Activated CD8-positive, alpha-beta memory T cell treated with anti-CD3 and anti-CD28 coated beads for 24 hours (primary cell): ENCODE results near the gene CENPF.
"Not testable (repeated sequence)": the region's sequence is repeated elsewhere in the genome, so short reads cannot be mapped to it uniquely, and the experiment has no call there.

ENCODE experiments used
- DNase-seq: peaks from one replicate; pipeline ENCODE4 v3.0.0-alpha.2; 2020

The CENPF gene

DNA sequence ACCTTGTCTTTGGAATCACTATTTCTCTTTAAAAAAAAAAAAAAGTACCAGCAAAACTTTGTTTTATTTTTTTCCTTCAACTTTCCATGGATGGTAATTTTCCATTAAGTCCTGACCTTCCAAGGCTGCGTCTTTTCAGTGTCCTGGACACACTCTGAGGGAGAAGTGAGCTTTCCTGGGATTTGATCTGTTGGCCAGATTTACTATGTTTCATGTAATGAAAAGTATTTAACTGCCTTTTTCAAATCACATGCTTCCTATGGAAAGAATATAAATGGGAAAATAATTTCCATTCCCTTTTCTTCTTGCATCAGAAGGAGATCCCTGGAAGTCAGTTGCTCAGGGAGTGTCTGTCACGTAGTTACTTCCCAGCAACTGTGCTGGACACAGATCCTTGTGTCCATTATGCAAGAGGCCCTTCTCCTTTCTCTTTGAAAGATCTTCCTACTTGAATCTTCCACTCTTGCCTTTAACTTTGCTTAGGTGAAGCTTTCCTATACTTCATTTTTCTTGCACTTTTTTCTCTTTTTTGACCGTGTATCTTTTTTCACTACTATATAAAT lies 59.3 kb downstream of the CENPF start:
- DNase-seq = no peak

DNA sequence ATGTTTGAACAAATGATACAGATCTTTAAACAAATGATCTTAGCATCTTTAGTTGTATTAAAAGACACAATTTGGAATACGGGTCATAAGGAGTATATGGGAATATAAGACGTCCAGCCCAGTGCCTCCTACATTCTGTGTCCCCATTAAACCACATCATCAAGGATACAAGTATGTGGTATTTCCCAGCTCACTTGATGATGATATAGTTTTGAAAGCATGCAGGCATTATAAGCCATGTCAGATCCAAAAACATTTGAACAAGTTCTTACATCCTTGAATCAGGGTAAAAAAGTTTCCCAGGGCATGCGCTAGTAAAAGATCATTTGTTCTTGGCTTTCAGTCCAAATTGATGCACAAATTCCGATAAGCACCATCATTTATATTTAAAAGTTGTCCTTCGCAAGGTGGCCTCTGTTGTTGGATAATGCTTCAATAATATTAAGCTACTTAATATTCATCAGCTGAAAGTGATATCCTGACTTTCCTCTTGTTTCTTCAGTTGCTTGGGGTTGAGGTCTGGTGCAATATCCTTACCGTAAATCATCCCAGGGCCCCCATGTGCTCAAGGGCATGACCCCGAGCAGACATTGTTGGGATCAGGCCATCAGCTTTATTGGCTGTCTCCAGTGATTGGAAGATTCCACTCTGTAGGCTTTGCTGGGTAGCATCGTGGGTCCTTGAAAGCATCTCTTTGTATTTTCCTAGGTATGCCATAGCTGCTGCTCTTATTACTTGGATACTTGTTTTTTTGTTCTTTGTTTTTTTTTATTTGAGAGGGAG lies 61.8 kb downstream of the CENPF start:
- DNase-seq = no peak

DNA sequence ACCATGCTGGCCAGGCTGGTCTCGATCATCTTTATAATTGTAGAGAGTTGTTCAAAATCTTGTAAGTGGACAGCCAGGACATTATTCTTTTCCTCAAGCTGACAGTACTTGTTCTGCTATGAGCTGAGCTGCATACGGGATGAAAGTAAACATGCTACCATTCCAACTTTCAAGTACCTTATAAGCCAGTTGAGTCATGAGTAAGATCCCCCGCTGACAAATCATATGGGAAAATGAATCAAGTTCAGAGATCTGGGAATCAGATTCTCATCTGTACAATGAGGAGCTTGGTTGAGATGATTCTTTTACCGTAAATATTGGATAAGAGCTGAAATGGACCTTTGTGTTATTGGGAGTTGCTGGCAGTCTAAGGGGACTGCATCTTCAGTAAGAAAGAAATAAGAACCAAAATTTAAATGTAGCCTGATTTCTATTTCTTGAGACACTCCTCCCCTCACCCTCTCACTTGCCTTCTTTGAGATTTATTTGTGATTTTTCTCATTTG lies 62.7 kb downstream of the CENPF start:
- DNase-seq = no peak

DNA sequence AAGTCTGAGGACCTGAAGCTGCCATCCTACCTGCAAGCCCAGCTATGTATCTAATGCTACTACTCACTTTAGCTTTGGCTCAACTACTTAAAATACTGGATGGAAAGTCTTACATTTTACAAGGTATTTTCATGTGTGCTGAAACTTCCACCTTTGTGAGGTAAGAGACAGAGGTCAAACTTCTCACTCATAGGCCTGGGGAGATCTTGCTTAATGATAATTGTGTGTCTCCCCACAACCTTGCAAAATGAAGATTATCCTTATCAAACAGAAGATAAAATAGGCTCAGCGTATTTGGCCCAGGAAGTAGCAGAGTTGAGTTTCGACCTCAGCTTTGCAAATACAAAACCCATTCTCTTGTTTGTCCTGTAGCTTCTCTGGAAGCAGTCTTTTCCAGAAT lies 63.7 kb downstream of the CENPF start:
- DNase-seq = no peak

DNA sequence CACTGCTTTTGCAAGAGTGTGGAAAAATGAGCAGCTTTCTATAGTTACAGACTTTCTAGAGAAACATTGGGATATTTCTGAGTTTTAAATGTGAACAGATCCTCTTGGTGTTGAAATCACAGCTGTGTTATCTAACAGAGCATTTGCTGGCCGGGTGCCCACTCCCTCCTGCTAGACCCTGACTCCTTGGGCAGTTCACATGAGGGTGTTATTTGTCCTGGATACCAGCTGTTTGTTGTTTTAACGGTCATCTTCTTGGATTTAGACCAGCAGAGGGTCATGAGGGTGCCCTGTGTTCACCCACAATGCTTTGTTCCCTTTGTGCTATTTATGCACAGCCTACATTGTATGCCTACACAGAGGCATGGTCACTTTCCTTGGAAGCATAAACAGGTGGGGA lies 67.1 kb downstream of the CENPF start:
- no peak for DNase-seq

DNA sequence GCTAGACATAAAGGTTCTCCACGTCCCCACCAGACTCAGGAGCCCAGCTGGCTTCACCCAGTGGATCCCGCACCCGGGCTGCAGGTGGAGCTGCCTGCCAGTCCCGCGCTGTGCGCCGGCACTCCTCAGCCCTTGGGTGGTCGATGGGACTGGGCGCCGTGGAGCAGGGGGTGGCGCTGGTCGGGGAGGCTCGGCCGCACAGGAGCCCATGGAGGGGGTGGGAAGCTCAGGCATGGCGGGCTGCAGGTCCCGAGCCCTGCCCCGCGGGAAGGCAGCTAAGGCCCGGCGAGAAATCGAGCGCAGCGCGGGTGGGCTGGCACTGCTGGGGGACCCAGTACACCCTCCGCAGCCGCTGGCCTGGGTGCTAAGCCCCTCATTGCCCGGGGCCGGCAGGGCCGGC lies 70.0 kb downstream of the CENPF start:
- not testable (repeated sequence) for DNase-seq

DNA sequence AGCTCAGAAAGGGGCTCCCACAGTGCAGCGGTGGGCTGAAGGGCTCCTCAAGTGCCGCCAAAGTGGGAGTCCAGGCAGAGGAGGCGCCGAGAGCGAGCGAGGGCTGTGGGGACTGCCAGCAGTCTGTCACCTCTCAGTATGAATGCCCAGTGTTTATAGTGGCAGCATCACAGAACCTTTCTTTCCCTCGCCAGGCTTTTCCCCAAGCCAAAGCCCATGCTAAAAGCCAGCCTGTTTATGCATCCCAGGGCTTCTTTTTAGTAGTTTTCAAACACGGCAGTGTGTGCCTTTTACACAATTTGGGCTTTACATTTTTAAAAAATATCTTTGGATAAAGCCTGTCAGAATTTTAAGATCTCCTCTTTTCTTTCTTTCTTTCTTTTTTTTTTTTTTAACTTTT lies 70.6 kb downstream of the CENPF start:
- no peak for DNase-seq

DNA sequence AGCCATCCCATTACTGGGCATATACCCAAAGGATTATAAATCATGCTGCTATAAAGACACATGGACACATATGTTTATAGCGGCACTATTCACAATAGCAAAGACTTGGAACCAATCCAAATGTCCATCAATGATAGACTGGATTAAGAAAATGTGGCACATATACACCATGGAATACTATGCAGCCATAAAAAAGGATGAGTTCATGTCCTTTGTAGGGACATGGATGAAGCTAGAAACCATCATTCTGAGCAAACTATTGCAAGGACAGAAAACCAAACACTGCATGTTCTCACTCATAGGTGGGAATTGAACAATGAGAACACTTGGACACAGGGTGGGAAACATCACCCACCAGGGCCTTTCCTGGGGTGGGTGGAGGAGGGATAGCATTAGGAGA lies 72.5 kb downstream of the CENPF start:
- not testable (repeated sequence) for DNase-seq

DNA sequence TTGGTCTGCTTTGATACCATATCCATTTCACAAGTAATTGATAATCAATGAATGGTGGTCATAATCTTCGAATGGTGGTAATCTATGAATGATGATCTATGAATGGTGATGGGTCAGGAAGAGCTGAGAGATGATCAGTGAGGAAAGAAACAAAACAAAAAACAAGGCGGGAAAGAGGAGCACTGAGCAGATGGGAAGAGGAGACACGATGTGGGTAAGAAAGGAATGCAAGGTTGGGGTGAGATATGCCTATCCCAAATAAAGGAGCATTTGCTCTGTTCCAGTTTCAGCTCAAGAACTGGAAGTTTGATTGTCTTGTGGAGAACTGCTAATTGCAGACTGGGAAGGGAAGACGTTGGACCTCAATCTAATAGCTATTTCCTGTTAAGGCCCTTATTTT lies 73.8 kb downstream of the CENPF start:
- no peak for DNase-seq

DNA sequence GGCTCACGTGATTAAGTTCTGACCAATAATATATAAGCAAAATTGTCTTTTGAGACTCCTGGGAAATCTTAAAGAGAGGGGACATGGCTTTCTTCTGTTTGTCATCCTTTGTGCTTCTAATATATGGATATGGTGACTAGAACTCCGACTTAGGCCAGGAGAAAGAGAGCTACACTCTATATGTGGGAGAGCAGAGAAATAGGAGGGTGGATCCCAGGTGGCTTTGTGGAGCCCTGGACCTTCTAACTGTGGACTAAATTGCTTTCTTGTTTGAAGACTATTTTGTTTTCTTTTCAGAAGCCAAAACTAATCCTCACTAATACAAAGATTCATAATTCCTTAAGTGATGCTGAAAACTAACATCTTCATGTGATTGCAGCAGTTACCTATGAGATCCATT lies 75.0 kb downstream of the CENPF start:
- DNase-seq = no peak

DNA sequence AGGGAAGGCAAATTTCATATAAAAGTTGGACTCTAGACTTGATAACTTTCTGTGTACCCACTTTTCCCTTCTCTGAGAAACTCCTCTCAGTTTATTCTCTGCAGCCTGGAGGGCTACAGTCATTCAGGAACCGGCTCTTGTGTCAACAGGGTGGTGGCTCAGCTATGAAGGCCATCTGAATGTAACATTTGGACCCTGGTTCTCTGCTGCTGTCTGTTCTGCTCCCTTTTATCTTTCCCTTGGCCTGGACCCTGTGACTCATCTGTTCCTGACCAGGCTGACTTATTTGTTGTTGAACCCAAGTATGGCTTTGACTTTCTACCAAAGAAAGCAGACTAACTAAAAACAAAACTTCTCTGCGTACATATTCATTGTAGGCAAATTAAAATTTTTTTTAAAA lies 75.4 kb downstream of the CENPF start:
- DNase-seq = no peak

DNA sequence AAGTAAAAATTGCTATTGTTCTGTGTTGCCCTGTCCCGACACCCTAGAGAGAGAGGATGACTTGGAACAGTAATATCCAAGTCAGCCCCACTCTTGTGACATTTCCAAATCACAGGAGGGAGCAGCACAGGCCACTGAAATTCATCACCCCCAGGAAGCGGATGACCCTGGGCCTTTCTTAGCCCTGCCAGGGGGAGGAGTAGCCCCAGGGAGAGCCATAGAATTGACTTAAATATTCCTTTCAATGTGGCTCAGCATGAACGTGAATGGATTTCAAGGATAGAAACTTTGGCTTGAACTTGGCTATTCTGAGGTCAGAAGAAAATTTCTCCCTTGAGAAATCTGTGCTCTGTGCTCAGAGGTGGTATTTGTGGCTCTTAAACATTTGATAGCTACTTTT lies 80.6 kb downstream of the CENPF start:
- DNase-seq = no peak

DNA sequence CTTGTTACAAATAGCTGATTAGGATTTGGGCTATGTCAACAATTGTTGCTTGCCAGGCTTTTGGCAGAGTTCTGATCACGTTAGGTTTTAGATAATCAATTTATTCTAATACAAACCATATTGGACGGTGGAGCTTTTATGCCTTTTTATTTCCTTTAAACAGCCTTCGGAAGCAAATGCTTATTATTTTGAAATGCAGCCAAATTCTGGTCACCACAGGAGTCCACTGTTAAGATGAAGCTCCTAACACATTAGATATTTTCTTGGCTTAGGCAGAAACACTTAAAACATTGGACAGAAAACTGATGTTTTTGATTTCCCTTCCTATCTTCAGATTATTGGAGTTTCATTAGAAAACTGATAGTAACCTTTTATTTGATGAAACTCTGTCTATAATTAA lies 82.9 kb downstream of the CENPF start:
- no peak for DNase-seq

DNA sequence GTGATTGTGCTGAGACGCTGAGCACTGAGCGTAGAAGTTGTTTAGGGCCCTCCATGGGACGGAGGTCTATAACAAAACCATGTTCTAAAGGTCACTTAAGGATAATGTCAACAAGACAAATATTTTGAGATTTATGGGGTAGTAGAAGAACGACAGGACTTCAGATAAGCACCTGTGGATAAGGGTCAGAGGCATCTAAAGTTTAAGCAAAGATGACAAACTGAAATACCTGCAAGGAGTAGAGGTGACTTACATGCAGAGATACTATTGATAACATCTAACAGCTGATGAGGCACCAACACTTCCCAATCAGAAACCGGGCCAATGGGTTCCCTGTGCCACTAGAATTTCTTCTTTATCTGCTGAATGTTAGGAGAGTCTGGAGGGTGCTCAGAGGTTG lies 83.5 kb downstream of the CENPF start:
- DNase-seq = no peak

DNA sequence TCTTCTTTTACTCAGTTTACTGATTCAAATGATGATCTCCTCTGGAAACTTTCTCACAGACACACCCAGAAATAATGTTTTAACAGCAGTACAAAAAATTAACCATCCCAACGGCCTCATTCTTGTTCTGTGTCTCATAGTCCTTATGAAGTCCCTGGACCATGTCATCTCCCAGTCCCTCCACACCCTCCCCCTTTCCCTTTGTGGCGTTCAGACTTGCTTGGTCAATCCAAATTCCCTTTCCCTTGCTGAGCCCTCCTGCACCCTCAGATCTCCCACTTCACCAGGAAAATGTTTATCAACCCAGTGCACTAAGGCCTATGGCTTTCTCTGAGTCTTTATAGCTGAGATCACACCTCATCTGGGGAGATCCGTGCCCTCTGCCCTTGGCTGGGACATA lies 85.9 kb downstream of the CENPF start:
- no peak for DNase-seq

DNA sequence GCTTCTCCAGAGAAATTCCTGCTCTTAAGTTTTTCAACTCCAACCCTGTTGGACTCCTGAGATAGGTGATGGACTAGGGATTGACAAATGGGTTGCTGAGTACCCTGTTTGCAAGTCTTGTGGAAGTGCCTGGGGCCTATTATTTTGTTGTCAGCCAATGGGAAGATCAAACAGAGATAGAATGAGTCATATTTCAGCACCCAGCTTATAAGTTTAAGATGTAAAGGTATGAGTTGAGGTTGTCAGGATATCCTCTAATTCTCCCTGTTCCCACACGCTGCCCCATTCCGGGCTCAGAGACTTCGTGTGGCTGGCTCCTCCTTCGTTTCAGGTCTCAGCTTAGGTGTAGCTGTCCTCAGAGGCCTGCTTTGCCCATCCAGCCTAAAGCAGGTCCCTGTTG lies 91.8 kb downstream of the CENPF start:
- no peak for DNase-seq

DNA sequence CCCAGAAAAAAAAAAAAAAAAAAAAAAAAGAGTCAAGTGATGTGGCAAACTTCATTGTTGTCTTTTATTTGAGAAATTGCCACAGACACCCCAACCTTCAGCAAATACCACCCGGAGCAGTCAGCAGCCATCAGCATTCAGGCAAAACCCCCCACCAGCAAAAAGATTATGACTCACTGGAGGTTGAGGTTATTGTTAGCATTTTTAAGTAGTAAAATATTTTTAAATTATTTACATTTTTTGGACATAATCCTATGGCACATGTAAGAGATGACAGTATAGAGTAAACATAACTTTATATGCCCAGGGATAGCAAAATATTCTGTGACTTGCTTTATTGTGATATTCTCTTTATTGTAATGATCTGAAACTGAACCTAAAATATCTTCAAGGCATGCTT lies 95.6 kb downstream of the CENPF start:
- no peak for DNase-seq

DNA sequence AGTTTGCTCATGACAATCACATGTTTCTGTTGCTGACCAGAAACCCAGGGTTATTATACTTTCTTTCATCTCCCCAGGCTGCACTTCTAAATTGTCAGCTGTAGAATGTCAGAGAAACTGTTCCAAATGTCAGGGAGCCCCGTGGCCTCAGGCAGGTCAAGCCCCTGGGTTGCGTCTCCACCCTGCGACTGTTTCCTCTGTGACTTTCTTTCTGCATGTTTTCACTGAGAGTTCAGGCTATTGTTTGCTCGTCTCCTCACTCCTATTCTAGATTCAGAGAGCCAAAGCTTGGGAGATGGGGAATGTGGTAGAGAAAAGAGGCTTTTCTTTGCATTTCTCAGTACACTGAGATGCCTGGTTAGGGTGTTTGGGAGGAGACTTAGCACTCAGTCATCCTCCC lies 97.4 kb downstream of the CENPF start:
- no peak for DNase-seq

DNA sequence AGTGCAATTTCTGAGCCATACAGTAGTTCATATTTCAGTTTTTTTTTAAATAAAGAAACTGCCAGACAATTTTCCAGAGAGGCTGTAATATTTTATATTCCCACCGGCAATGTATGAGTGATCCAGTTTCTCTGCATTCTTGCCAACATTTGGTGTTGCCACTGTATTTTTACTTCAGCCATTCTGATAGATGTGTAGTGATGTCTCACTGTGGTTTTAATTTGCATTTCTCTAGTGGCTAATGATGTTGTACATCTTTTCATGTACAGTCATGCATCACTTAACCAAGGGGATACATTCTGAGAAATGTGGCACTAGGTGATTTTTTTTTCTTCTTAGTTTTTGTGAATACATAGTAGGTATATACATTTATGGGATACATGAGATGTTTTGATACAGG lies 99.6 kb downstream of the CENPF start:
- DNase-seq = no peak

DNA sequence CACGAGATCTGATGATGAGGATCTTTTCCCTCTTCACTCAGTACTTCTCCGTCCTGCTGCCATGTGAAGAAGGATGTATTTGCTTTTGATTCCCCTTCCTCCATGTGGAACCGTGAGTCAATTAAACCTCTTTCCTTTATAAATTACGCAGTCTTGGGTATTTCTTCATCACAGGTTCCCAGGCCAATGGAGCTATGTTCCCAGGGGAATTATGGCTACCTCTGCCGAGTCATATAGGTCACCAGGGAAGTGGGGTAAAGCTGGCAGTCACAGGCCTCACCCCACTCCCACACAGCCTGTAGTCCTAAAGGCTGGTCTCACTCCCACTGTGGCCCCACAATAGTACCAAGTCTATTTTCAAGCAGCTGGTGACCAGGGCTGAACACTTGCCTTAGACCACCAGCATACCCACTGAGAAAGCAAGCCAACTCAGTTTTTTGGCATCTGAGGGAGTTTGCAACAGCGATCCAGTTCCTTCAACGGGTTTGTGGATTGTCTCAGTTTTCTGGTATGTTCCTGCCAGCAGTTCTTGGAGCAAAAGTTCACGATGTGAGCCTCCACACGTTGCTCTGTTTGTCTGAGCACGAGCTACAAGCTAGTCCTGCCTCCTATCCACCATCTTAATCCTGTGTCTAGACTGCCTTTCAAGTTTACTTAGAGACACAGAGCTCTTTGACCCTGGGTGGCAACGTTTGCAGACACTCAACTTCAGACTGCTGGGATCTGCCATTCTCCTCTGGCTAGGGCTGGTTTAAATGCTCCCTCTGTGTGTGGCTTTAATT lies 104.5 kb downstream of the CENPF start:
- DNase-seq = no peak

DNA sequence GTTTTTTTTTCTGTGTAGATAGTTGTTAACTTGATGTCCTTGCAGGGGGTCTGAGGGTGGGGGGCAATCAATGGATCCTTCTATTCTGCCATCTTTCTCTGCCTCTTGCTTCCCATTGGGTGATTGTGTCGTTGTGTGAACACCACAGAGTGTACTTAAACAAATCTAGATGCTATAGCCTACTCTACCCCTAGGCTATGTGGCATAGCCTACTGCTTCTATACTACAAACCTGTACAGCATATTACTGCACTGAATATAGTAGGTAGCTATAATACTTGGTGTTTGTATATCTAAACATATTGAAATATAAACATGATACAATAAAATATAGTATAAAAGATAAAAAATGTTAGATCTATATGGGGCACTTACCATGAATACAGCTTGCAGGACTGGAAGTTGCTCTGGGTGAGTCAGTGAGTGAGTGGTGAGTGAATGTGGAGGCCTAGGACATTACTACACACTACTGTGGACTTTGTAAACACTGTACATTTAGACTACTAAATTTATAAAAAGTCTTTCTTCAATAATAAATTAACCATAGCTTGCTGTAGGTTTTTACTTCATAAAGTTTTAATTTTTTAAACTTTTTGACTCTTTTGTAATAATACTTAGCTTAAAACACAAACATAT lies 105.4 kb downstream of the CENPF start:
- no peak for DNase-seq

DNA sequence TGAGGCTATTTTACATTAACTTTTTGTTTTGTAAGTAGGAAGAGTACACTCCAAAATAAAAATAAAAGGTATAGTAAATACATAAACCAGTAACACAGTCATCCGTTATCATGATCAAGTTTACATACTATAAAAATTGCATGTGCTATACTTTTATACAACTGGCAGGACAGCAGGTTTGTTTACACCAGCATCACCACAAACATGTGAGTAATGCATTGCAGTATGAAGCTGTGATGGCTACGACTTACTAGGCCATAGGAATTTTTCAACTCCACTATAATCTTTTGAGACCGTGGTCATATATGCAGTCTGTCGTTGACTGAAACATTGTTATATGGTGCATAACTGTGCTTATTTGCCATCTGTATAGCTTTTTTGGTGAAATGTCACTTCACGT lies 106.2 kb downstream of the CENPF start:
- no peak for DNase-seq

DNA sequence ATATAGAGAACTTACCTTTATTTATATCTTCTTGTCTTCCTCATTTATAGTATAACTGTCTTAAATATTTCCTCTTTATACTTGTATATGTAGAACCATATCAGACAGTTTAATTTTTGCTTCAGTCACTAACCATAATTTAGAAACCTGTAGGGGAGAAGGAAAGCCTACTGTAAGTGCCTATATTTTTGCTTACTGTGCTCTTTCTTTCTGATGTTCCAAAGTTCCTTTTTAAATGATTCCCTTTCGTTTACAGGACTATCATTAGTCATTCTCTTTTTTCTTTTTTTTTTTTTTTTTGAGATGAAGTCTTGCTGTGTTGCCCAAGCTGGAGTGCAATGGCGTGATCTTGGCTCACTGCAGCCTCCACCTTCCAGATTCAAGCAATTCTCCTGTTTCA lies 109.7 kb downstream of the CENPF start:
- no peak for DNase-seq
